Astrocyte of the spinal cord (primary cell): Measurements from ENCODE around the gene LHX2.

Experiments used
- DNase-seq: peaks from one replicate; pipeline ENCODE4 v3.0.0; 2011; ENCODE audit warnings: low read depth, low spot score
- H3K4me3 ChIP-seq: 2 replicates; pipeline ENCODE4 v1.5.1; 2011; ENCODE audit warnings: low read depth, mild to moderate bottlenecking, low read length, moderate library complexity
- CTCF ChIP-seq: IDR thresholded peaks from 2 replicates; pipeline ENCODE4 v1.5.1; 2012; ENCODE audit warnings: low read depth, mild to moderate bottlenecking, low read length, inconsistent platforms
- in situ Hi-C: cut with HindIII; loops from 2 replicates; pipeline ENCODE4 v1.10.0; 2017; ENCODE audit warnings: low sequenced_read_pairs

LHX2 gene

GRCh38 chr9:124033348-124033747, 21.8 kb downstream of the LHX2 start:
- no peak for DNase-seq
- TF ChIP-seq CTCF = no peak
- in situ Hi-C loops = no loop called here
- H3K4me3 ChIP-seq = no peak overlapping the region

DNA sequence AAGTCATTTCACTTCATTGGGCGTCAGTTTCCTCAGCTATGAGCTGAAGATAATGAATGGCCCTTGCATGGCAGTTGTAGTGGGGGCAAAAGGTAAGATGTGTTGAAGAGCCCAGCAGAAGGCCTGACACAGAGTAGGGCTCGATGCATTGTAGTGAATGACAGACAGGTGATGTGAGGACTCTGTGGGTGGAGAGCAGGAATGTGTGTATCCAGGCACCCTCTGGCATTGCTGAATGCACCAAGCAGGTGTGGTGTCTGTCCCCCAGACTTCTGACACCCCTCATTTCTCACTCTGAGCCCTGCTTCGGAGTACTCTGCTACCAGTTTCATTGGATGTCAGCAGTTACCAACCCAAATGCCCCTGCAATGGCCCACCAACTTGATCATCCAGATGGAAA, 22.4 kb downstream of the LHX2 start:
- no peak for TF ChIP-seq CTCF
- in situ Hi-C loops = no loop called here
- H3K4me3 ChIP-seq = no peak overlapping the region
- DNase-seq = no peak

- DNase-seq = no peak
- H3K4me3 ChIP-seq = no peak overlapping the region
- in situ Hi-C loops = no loop called here
- TF ChIP-seq CTCF = no peak
Measured at GRCh38 chr9:124035001-124035650, 23.6 kb downstream of the LHX2 start.

GRCh38 chr9:124036578-124036977, 25.0 kb downstream of the LHX2 start:
- TF ChIP-seq CTCF = no peak
- H3K4me3 ChIP-seq = no peak overlapping the region
- no peak for DNase-seq
- in situ Hi-C loops = no loop called here

DNA sequence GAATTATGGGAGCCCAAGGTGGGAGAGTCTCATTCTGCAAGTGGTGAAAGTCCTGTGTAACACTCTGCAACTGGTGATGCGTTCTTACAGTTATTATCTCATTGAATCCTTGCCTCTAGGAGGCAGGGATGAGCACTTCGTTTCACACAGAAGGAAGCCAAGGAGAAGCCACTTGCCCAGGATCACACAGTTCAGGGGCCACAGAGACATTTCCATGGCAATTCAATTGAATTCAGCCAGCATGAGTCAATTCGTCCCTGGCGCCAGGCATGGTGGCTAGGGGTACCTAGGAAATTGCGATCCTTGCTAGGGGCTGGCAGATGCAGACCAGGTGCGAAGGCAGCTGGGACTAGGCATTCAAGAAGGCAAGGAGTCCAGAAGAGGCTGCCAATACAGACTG, 26.2 kb downstream of the LHX2 start:
- no peak for DNase-seq
- in situ Hi-C loops = no loop called here
- no peak overlapping the region for H3K4me3 ChIP-seq
- TF ChIP-seq CTCF = no peak

DNA sequence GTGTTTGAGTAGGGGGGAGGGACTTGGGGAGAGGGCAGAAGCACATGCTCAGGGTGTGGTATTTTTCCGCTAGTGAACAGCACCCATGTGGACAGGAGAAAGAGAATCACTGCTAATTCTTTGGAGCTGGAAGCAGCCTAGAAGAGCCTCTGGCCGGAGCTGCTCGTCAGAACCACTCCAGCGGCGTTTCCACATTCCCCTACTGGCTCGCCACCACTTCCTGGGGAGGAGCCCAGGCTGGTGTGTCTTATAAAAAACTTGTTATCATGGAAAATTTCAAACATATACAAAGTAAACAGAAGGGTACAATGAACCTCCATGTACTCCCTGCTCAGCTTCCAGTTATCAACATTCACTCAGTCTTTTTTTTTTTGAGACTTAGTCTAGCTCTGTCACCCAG, 26.7 kb downstream of the LHX2 start:
- H3K4me3 ChIP-seq = no peak overlapping the region
- DNase-seq = no peak
- in situ Hi-C loops = no loop called here
- TF ChIP-seq CTCF = no peak
